Lower leg skin (tissue), 3 donors: ENCODE data around the gene PIEZO2.

Experiments used
- POLR2A ChIP-seq, 2 donors: fragments of 450-650 bp; IDR thresholded peaks; one replicate each; pipeline ENCODE4 v1.6.1; 2016 to 2017; ENCODE audit warnings: antibody characterized with exemption in 2 of 2, mild to moderate bottlenecking in 1 of 2, moderate library complexity in 1 of 2
- TF ChIP-seq, protein P1 (sequence below), 3 donors: fragments of 450-650 bp; IDR thresholded peaks; one replicate each; pipeline ENCODE4 v1.5.1; 2016; ENCODE audit warnings: antibody characterized with exemption in 3 of 3, mild to moderate bottlenecking in 3 of 3, moderate library complexity in 2 of 3

DNA sequence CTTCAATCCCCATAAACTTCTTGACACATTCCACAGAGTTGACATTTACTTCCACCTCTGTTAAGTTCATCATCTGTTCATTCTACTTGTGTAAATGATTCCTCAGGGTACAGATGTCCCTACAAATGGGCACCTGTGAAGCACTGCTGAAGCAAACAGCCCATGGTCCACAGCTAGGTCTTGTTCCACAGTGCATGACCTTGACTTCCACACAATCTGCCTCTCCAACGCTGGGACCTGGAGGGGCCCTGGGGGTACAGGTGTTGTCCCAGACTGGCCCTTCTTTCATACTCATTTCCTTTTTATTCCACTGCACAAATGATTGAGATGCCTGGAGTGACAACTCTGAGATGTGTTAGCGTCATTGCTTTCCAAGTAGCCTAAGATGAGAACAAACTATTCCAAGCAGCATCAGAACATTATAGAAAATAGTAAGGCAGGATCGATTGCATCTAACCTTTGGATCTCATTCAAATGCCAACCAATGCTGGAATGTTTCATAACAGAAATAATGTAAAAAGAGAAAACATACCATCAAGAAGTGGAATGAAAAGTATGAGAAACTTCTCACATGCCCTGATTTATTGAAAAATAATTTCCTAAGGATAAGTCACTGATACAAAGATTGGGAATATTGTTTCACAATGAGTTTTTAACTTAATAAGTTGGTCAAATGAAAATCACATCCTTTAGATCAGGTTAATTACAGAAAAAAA lies 31.2 kb downstream of the PIEZO2 start:
- TF ChIP-seq, protein P1, sequence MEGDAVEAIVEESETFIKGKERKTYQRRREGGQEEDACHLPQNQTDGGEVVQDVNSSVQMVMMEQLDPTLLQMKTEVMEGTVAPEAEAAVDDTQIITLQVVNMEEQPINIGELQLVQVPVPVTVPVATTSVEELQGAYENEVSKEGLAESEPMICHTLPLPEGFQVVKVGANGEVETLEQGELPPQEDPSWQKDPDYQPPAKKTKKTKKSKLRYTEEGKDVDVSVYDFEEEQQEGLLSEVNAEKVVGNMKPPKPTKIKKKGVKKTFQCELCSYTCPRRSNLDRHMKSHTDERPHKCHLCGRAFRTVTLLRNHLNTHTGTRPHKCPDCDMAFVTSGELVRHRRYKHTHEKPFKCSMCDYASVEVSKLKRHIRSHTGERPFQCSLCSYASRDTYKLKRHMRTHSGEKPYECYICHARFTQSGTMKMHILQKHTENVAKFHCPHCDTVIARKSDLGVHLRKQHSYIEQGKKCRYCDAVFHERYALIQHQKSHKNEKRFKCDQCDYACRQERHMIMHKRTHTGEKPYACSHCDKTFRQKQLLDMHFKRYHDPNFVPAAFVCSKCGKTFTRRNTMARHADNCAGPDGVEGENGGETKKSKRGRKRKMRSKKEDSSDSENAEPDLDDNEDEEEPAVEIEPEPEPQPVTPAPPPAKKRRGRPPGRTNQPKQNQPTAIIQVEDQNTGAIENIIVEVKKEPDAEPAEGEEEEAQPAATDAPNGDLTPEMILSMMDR (IDR thresholded peaks at IDR 0.05), result no peak
- no peak for TF ChIP-seq POLR2A (IDR thresholded peaks at IDR 0.05)
